Pulmonary artery endothelial cell (primary cell): ENCODE measurements around the gene HYAL2. TPM values are rescaled to one million over a fixed set of nuclear protein-coding genes. Genes with fewer than 3 reads are reported as not detected.
"Not testable (repeated sequence)": the region's sequence is repeated elsewhere in the genome, so short reads cannot be mapped to it uniquely, and the experiment has no call there.

Experiments used
- DNase-seq: peaks from one replicate; pipeline ENCODE4 v3.0.0-alpha.2; 2011; ENCODE audit warnings: low read depth, low spot score
- total RNA-seq: library from RNA; depleted of rRNA; stranded (reverse); fragments of >200 nt; gene quantifications from 2 replicates; pipeline ENCODE4 v1.2.3, GENCODE V29; 2014

HYAL2 gene
- total RNA-seq, 1 donor from 2014 or later = 564 TPM

DNA sequence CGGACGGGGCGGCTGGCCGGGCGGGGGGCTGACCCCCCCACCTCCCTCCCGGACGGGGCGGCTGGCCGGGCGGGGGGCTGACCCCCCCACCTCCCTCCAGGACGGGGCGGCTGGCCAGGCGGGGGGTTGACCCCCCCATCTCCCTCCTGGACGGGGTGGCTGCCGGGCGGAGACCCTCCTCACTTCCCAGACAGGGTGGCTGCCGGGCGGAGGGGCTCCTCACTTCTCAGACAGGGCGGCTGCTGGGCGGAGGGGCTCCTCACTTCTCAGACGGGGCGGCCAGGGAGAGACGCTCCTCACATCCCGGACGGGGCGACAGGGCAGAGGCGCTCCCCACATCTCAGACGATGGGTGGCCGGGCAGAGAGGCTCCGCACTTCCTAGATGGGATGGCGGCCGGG, 10.5 kb downstream of the HYAL2 start:
- not testable (repeated sequence) for DNase-seq

DNA sequence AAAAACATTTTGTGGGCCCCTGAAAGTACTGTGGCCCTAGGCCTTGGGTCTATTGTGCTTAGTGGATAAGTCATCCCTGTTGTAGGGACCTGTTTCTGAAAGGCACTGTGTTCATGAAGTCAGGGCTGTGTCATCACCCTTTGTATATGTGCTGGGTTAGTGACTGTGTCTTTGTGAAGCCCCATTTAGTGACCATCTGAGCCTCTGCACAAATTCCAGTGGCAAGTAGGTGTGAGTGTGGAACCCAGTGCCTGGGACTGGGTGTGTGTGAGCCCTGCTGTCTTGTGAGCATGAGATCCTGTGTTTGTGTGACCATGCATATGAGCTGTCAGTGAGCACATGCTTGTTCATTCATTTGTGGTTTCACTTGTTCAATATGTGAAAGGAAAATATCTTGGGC, 17.9 kb downstream of the HYAL2 start:
- DNase-seq = no peak

DNA sequence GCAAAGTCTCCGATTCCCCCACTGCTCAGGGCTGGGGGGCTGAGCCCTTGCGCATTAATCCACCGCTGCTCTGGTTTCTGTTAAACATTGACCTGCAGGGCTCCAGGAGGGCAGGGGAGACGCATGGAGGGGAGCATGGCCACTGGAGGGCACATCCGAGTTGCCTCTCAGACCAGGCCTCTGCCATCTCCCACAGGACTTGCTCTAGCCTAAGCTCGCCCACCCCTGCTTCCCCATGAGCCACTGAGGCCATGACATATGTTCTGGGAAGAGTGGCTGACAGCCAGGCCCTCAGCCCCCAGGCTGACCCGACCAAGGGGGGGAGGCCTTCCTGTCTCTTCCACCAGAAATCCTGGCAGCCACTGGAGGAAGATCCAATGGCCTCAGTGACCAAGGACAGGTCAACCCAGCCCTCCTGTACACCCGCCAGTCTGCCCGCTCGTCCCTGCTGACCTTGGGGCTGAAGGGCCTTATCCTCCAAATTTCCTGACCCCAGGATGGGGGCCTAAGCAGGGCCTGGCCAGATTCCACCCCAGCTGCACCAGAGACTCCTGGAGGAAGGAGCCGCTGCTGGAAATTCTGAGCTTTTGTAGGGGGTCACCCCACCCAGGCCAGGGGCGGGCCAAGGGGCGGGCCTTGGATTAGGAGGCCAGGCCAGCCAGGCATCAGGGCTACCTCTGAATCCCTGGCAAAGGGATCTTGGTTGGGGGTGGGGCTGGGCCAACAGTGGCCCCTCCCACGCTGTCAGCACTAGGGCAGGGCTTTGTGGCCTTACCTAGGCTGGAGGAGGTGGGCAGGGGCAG, 19.3 kb downstream of the HYAL2 start, which contains the start of gene HYAL1:
Gene HYAL1 (minus strand): TSS at position 562 of the 803 bp plus-strand sequence. CDS start 618 bp downstream, outside the sequence.
- DNase-seq = no peak

DNA sequence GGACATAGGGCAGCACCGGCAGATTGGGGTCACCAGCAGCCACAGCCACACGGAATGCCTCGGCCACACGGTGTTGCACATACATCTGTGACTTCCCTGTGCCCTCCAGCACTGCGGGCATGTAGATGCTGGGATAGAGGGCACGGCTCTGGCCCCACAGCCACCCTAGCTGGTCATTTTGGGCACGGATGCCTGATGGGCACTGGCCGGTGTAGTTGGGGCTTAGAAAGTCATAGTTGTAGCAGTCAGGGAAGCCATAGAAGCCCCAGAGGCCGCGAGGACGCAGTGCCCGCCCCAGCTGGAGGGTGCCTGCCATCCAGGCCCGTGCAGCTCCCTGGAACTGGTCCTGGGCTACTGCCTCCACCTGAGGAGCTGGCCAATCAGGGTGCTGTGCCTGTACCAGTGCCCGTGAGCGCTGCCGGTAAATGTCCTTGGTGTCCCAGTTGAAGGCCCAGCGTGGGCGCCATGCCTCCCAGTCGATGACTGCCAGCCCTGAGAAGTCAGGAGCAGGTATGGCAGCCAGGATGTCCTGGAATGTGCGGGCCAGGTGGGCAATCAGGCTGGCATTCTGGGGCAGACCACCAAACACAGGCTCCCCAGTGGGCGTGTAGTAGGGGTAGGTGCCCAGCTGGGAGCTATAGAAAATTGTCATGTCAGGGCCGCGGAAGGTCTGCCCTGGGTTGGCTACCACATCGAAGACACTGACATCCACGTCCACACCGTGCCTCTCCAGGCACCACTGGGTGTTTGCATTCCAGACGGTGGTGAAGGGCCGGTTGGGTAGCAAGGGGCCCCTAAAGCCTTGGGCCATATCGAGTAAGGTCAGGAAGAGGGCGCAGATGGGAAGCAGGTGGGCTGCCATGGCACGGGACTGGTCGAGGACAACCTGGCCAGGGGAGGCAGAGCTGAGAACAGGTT, 20.2 kb downstream of the HYAL2 start:
- no peak for DNase-seq

DNA sequence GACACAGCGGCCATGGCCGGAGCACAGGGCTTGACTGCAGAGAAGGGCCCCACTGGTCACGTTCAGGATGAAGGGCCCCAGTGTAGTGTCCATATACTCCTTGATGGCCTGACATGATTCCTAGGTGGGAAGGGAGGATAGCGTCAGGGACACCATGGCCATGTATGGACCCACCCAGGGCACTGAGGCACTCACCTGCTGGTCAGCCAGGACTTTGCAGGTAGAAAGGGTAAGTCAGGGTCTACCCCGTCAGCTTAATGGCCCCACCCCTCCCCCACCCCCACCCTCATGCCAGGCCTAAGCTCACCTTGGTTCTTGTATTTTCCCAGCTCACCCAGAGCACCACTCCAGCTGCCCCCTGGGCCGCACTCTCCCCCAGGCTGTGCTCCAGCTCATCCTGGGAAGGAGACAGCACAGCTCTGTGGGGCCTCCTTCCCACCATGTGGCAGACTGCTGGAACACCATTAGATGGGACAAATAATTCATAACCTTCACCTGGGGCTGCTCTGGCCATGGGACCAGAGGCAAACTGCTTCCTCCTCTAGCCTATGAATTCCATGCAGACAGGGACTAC, 21.8 kb downstream of the HYAL2 start:
- no peak for DNase-seq

DNA sequence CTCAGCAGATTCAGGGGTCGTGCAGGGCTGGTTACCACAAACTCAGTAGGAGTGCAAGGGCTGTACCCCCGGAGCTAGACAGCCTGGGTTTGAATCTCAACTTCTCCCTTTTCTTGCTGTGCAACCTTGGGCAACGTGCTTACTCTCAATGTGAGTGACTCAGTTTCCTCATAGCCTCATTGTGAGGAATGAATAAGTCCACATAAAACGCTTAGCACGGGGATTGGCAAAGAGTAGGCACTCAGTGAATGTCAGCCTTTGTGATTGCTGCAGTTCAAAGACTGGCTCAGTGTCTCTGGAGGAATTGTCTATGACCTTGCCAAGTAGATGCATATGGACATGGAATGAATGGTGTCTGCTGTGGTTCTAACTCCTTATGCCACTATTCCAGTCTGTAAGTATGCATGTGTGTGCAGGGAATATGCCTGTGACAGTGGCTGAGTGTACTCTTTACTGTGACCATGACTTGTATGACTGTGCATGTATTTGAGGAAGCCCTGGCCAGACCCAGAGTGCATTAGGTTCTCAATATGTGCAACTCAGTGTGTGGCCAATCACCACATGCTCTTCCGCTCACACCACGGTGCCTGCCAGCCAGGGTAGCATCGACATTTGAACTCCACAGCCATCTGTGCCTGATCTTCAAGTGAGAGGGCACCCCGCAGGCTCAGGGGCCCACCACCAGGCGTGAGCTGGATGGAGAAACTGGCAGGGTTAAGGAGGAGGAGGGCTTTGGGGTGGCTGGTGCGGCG, 22.4 kb downstream of the HYAL2 start:
- no peak for DNase-seq

DNA sequence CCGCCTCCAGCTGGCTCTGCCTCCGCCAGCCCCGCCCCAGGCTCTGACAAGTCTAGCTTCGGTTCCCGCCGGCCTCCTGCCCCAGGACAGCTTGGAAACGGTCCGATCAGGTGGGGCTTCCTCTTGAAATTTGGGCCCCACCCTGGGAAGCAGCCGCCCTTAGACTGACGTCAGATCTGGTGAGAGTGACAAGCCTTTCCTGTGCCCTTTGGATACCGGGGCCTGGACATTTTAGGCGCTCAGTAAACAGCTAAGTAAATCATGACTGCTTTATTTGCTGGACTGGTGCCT, 23.0 kb downstream of the HYAL2 start:
- no peak for DNase-seq

DNA sequence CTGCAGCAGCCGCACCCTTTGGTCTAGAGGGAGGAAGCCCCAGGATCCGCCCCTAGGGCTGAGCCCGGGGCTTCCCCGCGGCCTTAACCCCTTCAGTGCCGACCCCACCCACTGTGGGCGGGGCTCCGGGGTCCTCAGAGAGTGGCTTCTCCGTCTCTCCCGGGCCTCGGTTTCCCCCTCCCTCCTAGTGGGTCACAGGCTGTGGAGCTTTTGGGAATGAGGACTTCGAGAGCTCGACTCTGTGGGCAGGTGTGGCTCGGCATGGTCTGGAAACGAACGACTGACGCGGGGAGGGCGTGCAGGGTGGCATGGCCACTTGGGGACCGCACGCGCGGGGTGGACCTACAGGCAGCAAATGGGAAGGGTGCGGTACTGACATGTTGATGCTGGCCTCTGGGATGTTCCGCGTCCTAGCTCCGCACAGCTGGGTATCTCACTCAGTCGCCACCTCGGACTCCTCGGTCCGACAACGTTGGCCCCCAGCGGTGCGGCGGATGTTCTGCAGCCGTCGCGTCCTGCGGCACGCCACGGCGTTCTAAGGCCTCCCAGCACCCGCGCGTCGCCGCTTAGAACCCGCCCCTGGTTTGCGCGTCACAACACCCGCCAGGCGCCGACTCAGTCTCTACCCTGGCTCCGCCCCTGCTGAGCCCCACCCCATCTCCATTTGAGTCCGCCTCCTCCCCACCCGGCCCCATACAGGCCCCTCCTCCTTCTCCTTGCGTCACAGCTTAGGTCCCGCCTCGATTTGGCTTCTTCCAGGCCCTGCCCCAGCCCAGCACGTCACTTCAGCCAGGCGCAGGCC, 23.5 kb downstream of the HYAL2 start, which contains the start of the genes HYAL3 and NAA80:
Gene HYAL3 (minus strand): TSS at position 570 of the 802 bp plus-strand sequence. CDS start 3,803 bp downstream, outside the sequence.
Gene NAA80 (minus strand): TSS at position 570 of the 802 bp plus-strand sequence. CDS start 1,942 bp downstream, outside the sequence.
- peak; percentile 98 for DNase-seq

DNA sequence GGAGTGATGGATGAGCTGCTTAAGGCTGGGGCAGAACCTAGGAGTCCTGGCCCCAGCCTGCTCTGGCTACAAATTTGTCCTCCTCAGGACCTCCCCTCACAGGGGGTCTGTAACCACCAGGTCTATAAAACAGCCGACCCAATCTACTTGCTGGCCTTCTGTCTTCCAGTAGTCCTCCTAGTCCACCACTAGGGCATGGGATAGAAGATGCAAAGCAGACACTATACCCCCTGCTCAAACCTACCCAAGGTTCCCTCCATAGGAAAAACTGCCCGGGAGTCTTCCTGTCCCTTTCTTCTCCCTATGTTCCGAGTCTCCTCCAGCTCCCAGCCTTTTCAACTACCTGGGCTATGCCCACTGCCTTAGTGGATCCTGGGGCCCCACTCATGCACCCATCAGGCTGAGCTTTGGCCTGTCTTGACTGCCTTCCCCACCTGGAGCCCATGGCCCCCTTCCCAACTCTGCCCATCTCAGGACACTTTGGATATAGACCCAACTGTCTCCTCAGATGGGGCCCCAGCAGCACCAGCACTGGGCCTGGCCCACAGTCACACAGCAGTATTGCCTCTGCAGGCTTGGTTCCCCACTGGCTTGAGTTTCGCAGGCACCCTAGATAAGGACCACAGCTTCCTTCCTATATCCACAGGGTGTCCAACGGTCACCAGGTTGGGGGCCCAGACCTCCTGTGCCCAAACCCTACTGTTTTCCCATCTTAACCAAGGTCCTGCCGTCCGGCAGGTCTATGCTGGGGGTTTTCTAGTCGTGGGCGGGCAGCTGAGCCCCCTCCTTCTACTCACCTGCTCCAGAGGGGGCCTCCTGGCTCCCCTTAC, 24.4 kb downstream of the HYAL2 start:
- no peak for DNase-seq

DNA sequence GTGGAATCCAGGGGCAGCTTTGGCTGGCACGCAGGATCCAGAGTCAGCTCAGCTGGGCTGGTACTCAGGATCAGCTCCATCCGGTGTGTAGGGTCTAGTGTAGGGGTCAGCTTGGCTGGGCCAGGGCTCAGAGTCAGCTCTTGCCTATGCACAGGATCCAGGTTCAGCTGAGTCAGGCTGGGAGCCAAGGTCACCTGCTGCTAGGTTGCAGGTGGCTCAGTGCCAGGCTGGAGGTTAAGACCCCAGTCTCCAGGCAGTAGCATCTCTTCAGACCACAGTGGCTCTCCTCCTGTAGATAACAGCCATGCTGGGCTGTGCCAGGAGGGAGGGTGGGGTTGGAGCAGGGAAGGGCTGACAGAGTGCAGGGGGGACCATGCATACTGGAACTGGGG, 25.2 kb downstream of the HYAL2 start:
- no peak for DNase-seq

DNA sequence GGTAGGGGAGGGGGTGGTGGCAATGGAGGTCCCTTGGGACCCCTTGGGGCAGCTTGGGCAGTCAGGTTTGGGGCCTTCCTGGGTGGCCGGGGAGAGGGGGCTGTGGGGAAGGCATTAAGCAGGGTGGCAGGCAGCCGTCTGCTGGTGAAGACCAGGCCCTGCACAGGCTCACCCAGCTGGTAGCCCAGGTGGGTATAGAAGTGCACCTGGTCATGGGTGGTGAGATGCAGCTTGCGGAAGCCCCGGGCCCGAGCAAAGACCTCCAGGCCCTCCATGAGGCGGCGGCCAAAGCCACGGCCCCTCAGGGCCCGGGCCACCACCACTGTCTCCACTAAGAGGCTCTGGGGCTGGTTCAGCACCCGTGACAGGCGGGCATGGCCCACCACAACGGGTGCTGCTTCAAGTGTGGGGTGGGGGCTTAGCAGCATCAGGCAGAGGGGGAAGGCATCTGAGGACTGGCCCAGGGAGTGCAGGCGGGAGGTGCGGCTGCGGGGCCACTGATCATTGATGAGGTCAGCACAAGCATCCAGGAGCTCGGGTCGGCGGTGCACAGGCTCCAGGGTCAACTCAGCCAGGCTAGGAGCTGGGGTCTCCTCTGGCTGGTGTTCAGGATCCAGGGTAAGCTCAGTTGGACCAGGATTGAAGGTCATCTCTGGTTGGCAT, 25.7 kb downstream of the HYAL2 start:
- no peak for DNase-seq

DNA sequence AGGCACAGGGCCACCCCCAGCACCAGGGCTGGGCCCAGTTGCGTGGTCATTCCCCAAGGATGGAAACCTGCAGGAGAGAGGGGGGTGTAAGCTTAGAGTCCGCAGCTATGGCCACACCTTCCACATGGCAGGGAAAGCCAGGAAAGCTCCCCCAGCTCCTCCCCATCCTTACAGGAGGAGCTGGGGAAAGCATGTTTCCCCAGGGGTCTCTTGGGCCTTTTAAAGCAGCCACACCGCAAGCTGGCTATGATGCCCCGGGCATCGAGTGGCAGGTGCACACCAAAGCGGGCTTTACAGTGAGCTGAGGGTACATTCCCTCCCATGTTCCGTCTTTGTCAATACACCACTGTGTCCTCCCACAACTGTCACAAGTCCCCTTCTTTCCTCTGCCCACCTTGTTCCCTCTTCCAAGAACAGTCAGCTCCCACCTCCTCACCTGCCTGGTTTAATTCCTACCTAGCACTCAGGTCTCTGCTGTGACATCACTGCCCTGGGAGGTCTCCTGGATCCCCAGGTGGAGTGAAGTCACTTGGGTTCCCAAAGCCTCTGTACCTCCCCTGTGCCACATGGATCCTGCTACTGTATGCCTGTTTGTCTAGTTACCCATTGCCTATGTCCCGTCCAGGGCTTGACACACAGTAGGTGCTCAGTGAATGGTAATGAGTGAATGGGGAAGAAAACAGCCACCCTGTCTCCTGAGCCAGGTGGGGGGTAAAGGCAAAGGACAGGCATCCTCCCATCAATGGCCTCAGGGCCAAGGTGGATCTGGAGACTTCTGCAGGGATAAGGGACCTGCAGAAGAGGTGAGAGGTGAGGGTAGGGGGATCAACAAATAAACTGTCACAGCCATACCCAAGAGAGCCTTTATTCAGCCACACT, 26.8 kb downstream of the HYAL2 start:
- no peak for DNase-seq

DNA sequence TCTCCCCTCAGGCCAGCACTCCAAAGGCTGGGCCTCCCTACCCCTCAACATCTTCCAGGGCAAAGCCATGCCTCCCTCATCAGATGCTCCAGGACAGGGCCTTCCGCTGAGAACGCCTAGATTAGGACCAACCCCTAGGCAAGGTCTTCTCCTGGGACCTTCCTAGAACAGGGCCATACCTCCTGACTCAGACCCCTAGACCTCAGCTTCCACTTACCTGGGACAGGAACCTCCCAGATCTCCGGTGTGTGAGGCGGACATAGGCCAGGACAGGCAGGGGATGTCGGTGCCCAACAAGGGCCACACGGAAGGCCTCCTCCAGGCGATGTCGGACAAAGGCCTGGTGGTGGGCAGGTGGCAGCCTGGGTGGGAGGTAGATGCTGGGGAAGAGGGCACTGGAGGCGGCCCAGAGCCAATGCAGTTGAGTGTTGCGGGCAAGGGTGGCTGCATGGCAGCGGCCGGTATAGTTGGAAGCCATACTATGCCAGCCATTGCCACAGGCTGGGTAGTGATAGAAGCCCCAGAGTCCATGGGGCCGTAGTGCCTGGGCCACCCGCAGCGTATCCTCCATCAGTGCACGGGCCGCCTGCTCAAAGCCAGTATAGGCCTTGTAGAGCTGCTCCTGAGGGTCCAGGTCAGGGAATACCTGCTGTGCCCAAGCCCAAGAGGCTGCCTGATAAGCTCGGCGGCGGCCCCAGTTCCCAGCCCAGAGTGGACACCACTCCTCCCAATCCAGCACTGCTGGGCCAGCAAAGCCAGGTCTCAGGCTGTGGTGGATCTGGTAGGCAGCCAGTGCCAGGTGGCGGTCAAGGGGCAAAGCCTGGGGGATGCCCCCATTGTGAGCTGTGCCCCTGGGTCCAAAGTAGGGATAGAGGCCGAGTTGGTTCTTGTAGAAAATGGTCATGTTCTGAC, 27.8 kb downstream of the HYAL2 start:
- no peak for DNase-seq

DNA sequence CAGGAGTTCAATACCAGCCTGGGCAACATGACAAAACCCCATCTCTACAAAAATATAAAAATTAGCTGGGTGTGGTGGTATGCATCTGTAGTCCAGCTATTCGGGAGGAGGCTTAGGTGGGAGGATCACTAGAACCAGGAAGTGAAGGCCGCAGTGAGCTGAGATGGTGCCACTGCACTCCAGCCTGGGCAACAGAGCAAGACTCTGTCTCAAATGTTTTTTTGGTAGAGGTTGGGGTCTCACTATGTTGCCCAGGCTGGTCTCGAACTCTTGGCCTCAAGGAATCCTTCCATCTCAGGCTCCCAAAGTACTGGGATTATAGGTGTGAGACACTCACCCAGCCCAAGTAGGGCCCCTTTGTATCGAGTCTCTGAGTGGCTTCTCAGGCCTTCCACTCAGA, 28.5 kb downstream of the HYAL2 start:
- DNase-seq = no peak

DNA sequence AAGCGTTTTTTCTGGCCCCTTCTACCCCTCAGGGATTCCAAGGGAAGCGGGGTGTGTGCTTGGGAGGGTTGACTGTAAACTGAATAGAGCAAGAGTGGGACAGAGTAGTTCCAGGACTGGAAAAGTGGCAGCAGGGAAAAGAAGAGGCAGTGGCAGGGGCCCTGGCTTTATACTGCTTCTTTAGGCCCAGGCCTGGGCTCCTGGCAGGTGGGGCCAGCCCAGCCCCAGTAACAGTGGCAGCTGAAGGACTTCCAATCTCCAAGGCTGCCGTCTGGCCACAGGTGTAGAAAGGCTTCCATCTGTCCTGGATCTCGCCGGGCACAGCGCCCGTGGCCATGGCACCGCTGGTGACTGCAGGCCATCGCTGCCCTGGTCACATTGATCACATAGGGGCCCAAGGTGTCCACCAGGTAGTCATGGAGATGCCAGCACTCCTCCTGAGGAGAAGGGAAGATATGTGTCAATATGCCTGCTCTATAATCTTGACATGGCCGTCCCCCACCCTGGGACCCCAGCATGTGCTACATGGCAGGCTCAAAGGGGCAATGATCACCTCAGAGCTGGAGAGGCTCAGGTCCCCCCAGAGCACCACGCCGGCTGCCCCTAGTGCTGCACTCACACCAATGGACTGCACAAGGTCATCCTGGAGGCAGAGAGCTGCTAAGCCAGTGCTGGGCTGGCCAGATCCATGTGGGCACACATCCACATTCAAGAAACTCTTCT, 29.3 kb downstream of the HYAL2 start:
- DNase-seq = no peak
